CD4-positive, alpha-beta memory T cell (primary cell): ENCODE data around the gene DNAH5. TPM values are rescaled to one million over a fixed set of nuclear protein-coding genes. Genes with fewer than 3 reads are reported as not detected.

Experiments
- CTCF ChIA-PET: fragments of 350-600 bp; sonication (Branson Sonifier 250); formaldehyde crosslinking; loops from one replicate; lab custom pipeline; 2021; ENCODE audit warnings: inconsistent platforms; ENCODE audit not compliant: partially characterized antibody; lab: Charles Lee
- POLR2A ChIA-PET: fragments of 350-600 bp; sonication (Branson Sonifier 250); formaldehyde crosslinking; loops from one replicate; lab custom pipeline; 2021; ENCODE audit not compliant: partially characterized antibody; lab: Charles Lee
- DNase-seq, 5 donors: peaks; one replicate each; pipeline versions ENCODE4 v3.0.0 to v3.0.0-alpha.2; 2020 to 2022; ENCODE audit warnings: mixed read lengths in 1 of 5
- H3K27ac ChIP-seq: one replicate; pipeline ENCODE4 v1.7.0; 2013; ENCODE audit warnings: low read depth, low read length
- H3K27me3 ChIP-seq: 2 replicates; pipeline ENCODE4 v1.7.0; 2013; ENCODE audit warnings: mild to moderate bottlenecking, low read length, moderate library complexity; ENCODE audit not compliant: insufficient read depth
- H3K36me3 ChIP-seq: 2 replicates; pipeline ENCODE4 v1.7.0; 2013; ENCODE audit warnings: mild to moderate bottlenecking, low read length, moderate library complexity; ENCODE audit not compliant: insufficient read depth
- H3K4me1 ChIP-seq: 2 replicates; pipeline ENCODE4 v1.7.0; 2013; ENCODE audit warnings: mild to moderate bottlenecking, low read length, moderate library complexity; ENCODE audit not compliant: insufficient read depth
- H3K4me3 ChIP-seq, 2 donors: one replicate each; pipeline ENCODE4 v1.7.0; 2013; ENCODE audit warnings: low read length in 2 of 2, mild to moderate bottlenecking in 1 of 2
- H3K9me3 ChIP-seq, 2 donors: one replicate each; pipeline ENCODE4 v1.7.0; 2013; ENCODE audit warnings: low read length in 2 of 2, control low read depth in 1 of 2; ENCODE audit not compliant: control insufficient read depth in 1 of 2
- H3K27ac Mint-ChIP-seq, 7 donors: one replicate each; pipeline ENCODE4 v1.8.0; 2020 to 2021; ENCODE audit warnings: mixed read lengths in 7 of 7, mild to moderate bottlenecking in 6 of 7, inconsistent platforms in 3 of 7, moderate library complexity in 3 of 7
- H3K27me3 Mint-ChIP-seq, 2 donors: one replicate each; pipeline ENCODE4 v1.8.0; 2020 to 2021; ENCODE audit warnings: mixed read lengths in 2 of 2
- H3K36me3 Mint-ChIP-seq, 2 donors: one replicate each; pipeline ENCODE4 v1.8.0; 2020 to 2021; ENCODE audit warnings: mixed read lengths in 2 of 2, inconsistent platforms in 1 of 2, mild to moderate bottlenecking in 1 of 2
- H3K4me1 Mint-ChIP-seq, 4 donors: one replicate each; pipeline ENCODE4 v1.8.0; 2020 to 2021; ENCODE audit warnings: mixed read lengths in 4 of 4, mild to moderate bottlenecking in 1 of 4
- H3K4me3 Mint-ChIP-seq, 8 donors: one replicate each; pipeline ENCODE4 v1.8.0; 2020 to 2021; ENCODE audit warnings: mixed read lengths in 8 of 8, mild to moderate bottlenecking in 7 of 8, moderate library complexity in 6 of 8, inconsistent platforms in 3 of 8
- H3K9me3 Mint-ChIP-seq, 8 donors: one replicate each; pipeline ENCODE4 v1.8.0; 2020 to 2021; ENCODE audit warnings: mixed read lengths in 8 of 8, mild to moderate bottlenecking in 5 of 8, inconsistent platforms in 3 of 8, moderate library complexity in 1 of 8
- intact Hi-C: fragments of 100-400 bp; cut with micrococcal nuclease; formaldehyde crosslinking; loops from one replicate; pipeline ENCODE4 v1.15.1; 2023
- polyA plus RNA-seq, 2 donors: library from polyadenylated mRNA; unstranded; fragments of 300-500 nt; fragmentation: Illumina TruSeq; gene quantifications; one replicate each; pipeline ENCODE4 v1.2.3, GENCODE V29; 2021
- total RNA-seq, 2 experiments: library from RNA; stranded (reverse); gene quantifications; one replicate each; pipeline ENCODE4 v1.2.3, GENCODE V29; 2021

The DNAH5 gene
- total and polyA plus RNA-seq, 4 experiments from 2014 or later: not detected

DNA sequence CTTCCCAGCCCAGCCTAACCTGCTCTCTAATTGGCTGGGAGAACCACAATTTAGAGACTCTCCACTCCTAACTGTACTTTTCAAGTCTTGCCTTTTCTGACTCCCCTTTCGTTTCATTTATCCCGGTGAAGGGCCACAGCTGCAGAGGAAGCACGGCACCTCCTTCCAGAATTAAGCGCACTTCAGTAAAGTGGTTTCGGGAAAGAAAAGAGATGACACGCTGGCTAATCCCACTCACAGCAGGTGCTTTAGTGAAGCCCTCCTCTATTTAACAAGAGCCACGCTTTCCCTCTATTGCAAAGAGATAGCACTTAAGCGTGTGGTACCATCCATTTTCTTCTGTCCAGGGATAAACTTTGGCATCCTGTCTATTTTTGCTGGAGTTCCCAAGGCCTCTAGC lies 4.8 kb downstream of the DNAH5 start:
- H3K27me3 ChIP-seq: no peaks in the 10 kb centered on the region
- H3K27ac Mint-ChIP-seq: no peak overlapping the region
- H3K27ac ChIP-seq: no peak overlapping the region
- no peaks in the 10 kb centered on the region for H3K36me3 ChIP-seq
- CTCF ChIA-PET: no interaction called here
- POLR2A ChIA-PET: no interaction called here
- H3K4me1 ChIP-seq: no peaks in the 10 kb centered on the region
- H3K4me3 Mint-ChIP-seq: no peak overlapping the region
- H3K9me3 Mint-ChIP-seq: peaks cover 0 to 6% (median 2%) of the 10 kb centered on the region in 8 donors
- H3K36me3 Mint-ChIP-seq: no peaks in the 10 kb centered on the region
- H3K4me1 Mint-ChIP-seq: no peaks in the 10 kb centered on the region
- H3K4me3 ChIP-seq: no peak overlapping the region
- intact Hi-C loops: no loop called here
- no peak for DNase-seq
- no peaks in the 10 kb centered on the region for H3K27me3 Mint-ChIP-seq
- H3K9me3 ChIP-seq: no peaks in the 10 kb centered on the region

DNA sequence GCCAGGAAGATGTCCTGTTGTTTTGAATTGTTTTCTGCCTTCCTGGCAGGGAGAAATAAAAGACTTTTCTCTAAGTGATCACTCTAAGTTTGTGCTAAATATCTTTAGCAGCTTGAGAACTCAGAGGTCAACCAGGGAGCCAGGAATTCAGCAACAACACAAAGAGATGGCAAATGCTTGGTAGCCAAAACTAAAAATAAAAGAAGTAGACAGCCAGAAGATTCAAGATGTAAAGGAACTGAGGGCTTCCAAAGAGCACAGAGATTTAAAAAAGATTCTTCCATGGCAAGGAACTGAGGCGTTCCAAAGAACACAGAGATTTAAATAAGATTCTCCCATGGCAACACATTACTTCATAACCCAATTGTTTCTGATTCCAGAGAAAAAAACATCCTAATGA lies 9.6 kb downstream of the DNAH5 start:
- no peaks in the 10 kb centered on the region for H3K27me3 ChIP-seq
- POLR2A ChIA-PET: no interaction called here
- no peak for DNase-seq
- intact Hi-C loops: no loop called here
- CTCF ChIA-PET: no interaction called here
- H3K36me3 Mint-ChIP-seq: peaks cover 0 to 2% of the 10 kb centered on the region in 2 donors
- H3K4me1 Mint-ChIP-seq: no peaks in the 10 kb centered on the region
- H3K27ac Mint-ChIP-seq: no peak overlapping the region
- no peak overlapping the region for H3K4me3 ChIP-seq
- no peaks in the 10 kb centered on the region for H3K9me3 ChIP-seq
- no peak overlapping the region for H3K4me3 Mint-ChIP-seq
- H3K4me1 ChIP-seq: no peaks in the 10 kb centered on the region
- peaks cover 2 to 22% (median 8%) of the 10 kb centered on the region in 8 donors for H3K9me3 Mint-ChIP-seq
- no peaks in the 10 kb centered on the region for H3K27me3 Mint-ChIP-seq
- H3K36me3 ChIP-seq: no peaks in the 10 kb centered on the region
- H3K27ac ChIP-seq: no peak overlapping the region

DNA sequence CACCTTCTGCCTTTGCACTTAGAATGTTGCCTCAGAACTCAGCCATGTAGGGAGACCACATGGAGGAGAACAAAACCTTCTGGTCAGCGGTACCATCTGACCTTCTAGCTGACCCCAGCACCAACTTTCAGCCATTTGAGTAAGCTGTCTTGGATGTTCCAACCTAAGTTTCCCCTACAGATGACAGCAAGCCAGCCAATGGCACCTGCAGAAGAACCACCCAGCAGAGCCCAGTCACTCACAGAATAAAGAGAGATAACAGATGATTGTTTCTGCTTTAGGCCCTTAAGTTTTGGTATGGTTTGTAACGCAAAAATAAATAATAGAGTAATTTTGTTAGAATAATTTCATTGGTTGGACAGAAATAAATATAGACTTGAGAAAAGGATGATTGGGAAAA lies 10.4 kb downstream of the DNAH5 start:
- H3K4me3 ChIP-seq: no peak overlapping the region
- ChIA-PET CTCF (interaction anchor here (0.6 kb wide), 1 partner anchor 202 kb away, joined by 3 read pairs; no protein-coding TSS in a partner anchor), POLR2A (no interaction called here)
- no peak overlapping the region for H3K27ac ChIP-seq
- Mint-ChIP-seq H3K36me3 (peaks cover 0 to 2% of the 10 kb centered on the region in 2 donors), H3K4me3 (no peak overlapping the region), H3K27me3 (no peaks in the 10 kb centered on the region), H3K4me1 (no peaks in the 10 kb centered on the region), H3K9me3 (peaks cover 2 to 22% (median 8%) of the 10 kb centered on the region in 8 donors), H3K27ac (no peak overlapping the region)
- H3K4me1 ChIP-seq: no peaks in the 10 kb centered on the region
- DNase-seq: no peak
- H3K36me3 ChIP-seq: no peaks in the 10 kb centered on the region
- H3K9me3 ChIP-seq: no peaks in the 10 kb centered on the region
- intact Hi-C loops: no loop called here
- no peaks in the 10 kb centered on the region for H3K27me3 ChIP-seq

DNA sequence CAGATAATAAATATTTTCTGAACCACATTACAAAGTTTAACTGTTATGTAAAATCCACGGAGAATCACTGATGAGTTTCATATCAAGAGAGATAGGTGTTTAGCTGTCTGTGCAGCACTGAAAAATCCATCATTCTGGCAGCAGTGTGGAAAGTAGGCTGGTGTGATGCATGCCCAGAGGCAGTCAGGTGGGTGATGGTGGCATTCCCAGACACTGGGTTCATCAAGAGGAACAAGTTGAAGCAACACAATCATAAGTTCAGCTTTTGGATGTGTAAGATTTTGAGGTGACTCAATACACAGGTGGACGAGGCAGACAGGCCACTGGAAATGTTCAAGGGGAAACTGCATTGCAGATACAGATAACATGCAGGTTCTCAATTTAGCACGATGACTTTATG lies 11.9 kb downstream of the DNAH5 start:
- POLR2A ChIA-PET: no interaction called here
- Histone ChIP-seq H3K27ac (no peak overlapping the region), H3K9me3 (no peaks in the 10 kb centered on the region), H3K4me1 (no peaks in the 10 kb centered on the region), H3K36me3 (no peaks in the 10 kb centered on the region), H3K4me3 (no peak overlapping the region), H3K27me3 (no peaks in the 10 kb centered on the region)
- Mint-ChIP-seq H3K36me3 (peaks cover 0 to 2% of the 10 kb centered on the region in 2 donors), H3K27me3 (no peaks in the 10 kb centered on the region), H3K4me3 (no peak overlapping the region), H3K27ac (no peak overlapping the region), H3K9me3 (peaks cover 0 to 22% (median 8%) of the 10 kb centered on the region in 8 donors), H3K4me1 (no peaks in the 10 kb centered on the region)
- intact Hi-C loops: no loop called here
- no peak for DNase-seq
- CTCF ChIA-PET: no interaction called here

DNA sequence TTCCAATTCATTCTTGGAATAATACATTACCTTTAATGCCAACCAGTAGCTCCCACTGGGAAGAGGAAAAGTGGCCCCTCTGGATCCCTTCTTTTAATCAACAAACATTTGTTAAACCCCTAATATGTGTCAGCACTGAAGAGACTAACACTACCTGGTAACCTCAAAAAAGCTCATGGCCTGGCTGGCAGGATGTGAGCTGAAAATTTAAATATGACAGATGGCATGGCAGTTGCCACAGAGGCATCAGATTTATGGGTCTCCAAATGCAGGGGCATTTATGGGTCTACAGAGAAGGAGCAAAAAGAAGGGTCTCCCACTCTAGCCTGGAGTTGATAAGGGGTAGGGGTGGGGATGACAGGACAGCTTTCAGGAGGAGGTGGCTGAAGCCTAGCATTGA lies 12.5 kb downstream of the DNAH5 start:
- H3K4me1 Mint-ChIP-seq: no peaks in the 10 kb centered on the region
- POLR2A ChIA-PET: no interaction called here
- no peaks in the 10 kb centered on the region for H3K27me3 Mint-ChIP-seq
- Histone ChIP-seq H3K9me3 (no peaks in the 10 kb centered on the region), H3K27me3 (no peaks in the 10 kb centered on the region), H3K4me1 (no peaks in the 10 kb centered on the region), H3K36me3 (no peaks in the 10 kb centered on the region), H3K27ac (no peak overlapping the region), H3K4me3 (no peak overlapping the region)
- no peak for DNase-seq
- H3K36me3 Mint-ChIP-seq: peaks cover 0 to 2% of the 10 kb centered on the region in 2 donors
- intact Hi-C loops: no loop called here
- no peak overlapping the region for H3K27ac Mint-ChIP-seq
- CTCF ChIA-PET: no interaction called here
- peaks cover 0 to 22% (median 8%) of the 10 kb centered on the region in 8 donors for H3K9me3 Mint-ChIP-seq
- H3K4me3 Mint-ChIP-seq: no peak overlapping the region

DNA sequence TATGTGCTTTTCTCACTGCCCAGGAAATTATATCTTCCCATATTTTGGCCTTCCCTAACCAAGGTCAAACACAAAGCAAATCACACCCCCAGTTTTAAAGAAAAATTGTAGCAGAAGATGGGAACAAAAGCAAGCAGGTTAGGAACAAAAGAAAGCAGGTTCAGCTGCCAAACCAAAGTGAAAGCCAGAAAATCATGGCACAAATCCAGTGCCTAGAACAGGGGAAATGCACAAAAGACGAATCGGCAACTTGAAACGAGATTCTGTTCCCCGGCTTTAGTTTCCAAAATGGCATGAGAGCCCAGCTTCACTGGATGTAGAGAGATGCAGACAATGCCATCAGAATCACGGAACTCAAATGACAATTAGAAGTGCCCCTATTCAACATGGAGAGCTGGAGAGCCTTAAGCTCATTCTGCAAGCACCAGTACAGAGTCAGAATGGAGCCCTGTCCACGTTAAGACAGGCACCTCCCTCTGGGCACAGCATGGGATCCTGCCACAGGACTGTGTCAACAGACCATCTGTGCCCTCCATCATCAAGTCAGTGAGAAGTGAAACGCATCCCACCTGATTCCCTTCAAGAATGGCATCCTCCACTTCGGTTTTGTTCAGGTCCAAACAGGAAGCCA lies 13.8 kb downstream of the DNAH5 start:
- DNase-seq: no peak
- Histone ChIP-seq H3K4me1 (no peaks in the 10 kb centered on the region), H3K4me3 (no peak overlapping the region), H3K27me3 (no peaks in the 10 kb centered on the region), H3K36me3 (no peaks in the 10 kb centered on the region), H3K27ac (no peak overlapping the region), H3K9me3 (no peaks in the 10 kb centered on the region)
- Mint-ChIP-seq H3K4me1 (no peaks in the 10 kb centered on the region), H3K27me3 (no peaks in the 10 kb centered on the region), H3K9me3 (peaks cover 0 to 22% (median 8%) of the 10 kb centered on the region in 8 donors), H3K4me3 (peak overlapping the region in 1 of 8 donors; percentile 64), H3K27ac (no peak overlapping the region), H3K36me3 (peaks cover 0 to 2% of the 10 kb centered on the region in 2 donors)
- CTCF ChIA-PET: no interaction called here
- intact Hi-C loops: no loop called here
- POLR2A ChIA-PET: no interaction called here

DNA sequence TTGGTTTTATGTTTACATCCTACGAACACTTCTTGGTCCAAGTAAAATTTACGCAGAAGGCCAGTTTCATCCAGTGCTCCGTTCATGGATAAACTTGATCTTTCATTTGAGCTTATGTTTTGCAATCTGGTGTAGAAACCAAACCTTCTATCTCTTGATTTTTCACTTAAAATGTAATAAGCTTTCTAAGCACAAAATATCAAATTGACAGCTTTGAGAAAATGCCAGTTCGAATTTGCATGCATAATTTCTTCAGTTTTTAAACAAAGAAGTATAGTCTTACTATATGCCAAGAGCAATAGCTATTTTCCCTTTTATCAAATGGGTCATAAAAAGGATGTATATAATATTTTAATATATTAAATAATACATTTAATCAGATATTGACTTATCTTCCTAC lies 17.8 kb downstream of the DNAH5 start:
- Mint-ChIP-seq H3K4me3 (no peak overlapping the region), H3K27ac (no peak overlapping the region), H3K9me3 (peaks cover 0 to 10% (median 0%) of the 10 kb centered on the region in 8 donors), H3K27me3 (no peaks in the 10 kb centered on the region), H3K4me1 (no peaks in the 10 kb centered on the region), H3K36me3 (no peaks in the 10 kb centered on the region)
- ChIA-PET CTCF (no interaction called here), POLR2A (no interaction called here)
- Histone ChIP-seq H3K27me3 (no peaks in the 10 kb centered on the region), H3K9me3 (no peaks in the 10 kb centered on the region), H3K36me3 (no peaks in the 10 kb centered on the region), H3K4me1 (no peaks in the 10 kb centered on the region), H3K27ac (no peak overlapping the region), H3K4me3 (no peak overlapping the region)
- no peak for DNase-seq
- intact Hi-C loops: no loop called here
